Retinal pigment epithelial cell (primary cell): ENCODE results near the gene MVK.

Experiments
- DNase-seq: peaks from one replicate; pipeline ENCODE4 v3.0.0-alpha.2; 2010; ENCODE audit warnings: low read depth
- H3K4me3 ChIP-seq: 2 replicates; pipeline ENCODE4 v1.5.1; 2011; ENCODE audit warnings: mild to moderate bottlenecking, low read length, control low read depth, moderate library complexity
- CTCF ChIP-seq: conservative IDR thresholded peaks from 2 replicates; pipeline ENCODE4 v1.5.1; 2011; ENCODE audit warnings: low read depth, low read length, control low read depth, inconsistent platforms

Gene MVK

GRCh38 chr12:109640961-109641360, 67.4 kb downstream of the MVK start:
- H3K4me3 ChIP-seq = no peak overlapping the region
- no peak for DNase-seq
- TF ChIP-seq CTCF = no peak

DNA sequence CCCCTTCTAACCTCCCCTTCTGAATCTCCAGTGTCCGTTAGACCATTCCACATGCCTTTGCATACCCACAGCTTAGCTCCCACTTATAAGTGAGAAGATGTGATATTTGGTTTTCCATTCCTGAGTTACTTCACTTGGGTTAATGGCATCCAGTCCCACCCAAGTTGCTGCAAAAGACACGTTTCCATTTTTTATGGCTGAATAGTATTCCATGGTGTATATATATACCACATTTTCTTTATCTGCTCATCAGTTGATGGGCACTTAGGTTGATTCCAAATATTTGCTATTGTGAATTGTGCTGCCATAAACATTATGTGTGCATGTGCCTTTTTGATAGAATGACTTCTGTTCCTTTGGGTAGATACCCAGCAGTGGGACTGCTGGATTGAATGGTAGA, 67.8 kb downstream of the MVK start:
- H3K4me3 ChIP-seq = no peak overlapping the region
- DNase-seq = no peak
- TF ChIP-seq CTCF = no peak

DNA sequence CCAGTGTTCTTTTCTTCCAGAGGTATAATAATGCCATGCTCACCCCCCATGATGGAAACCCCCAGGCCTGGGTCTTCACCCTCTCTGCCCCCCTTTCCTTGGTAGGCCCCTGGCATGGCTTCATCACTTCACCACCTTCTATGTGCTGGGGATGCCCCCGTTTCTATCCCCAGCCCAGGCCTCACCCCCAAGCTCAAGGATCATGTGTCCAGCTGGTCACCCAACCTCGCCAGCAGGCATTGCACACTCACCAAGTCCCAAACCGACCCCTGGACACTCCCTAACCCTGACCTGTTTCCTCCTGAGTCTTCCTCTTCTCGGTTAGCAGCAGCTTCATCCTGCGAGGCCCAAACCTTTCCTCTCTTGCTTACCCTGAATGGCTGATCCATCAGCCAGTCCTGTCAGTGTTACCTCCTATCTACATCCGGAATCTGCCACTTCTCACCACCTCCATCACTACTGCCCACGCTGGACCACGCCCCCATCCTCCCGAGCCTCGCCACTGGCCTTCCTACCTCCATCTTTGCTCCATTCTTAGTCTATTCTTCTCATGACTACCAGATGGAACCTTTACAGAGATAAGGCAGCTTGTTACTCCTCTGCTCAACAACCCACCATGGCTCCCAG, 69.0 kb downstream of the MVK start:
- H3K4me3 ChIP-seq = no peak overlapping the region
- no peak for TF ChIP-seq CTCF
- DNase-seq = no peak

GRCh38 chr12:109645194-109645593, 71.6 kb downstream of the MVK start:
- DNase-seq = no peak
- no peak overlapping the region for H3K4me3 ChIP-seq
- no peak for TF ChIP-seq CTCF

DNA sequence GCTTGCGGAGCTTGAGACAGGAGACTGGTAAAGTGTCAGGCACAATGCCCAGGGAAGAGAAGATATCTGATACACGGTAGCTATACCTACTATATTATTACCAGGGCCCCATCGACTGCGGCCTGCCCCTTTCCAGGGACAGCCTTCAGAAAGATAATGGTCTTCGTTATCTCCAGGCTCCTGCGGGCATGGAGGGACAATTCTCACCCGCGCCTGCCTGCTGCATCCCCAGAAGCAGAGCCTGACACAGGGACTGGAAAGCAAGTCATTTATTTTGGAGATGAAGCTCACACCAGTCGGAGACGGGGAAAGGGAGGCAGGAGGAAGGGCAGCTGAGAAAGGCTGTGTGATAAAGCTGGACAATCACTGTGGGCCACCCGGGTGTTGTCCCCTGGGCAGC, 72.1 kb downstream of the MVK start:
- no peak for DNase-seq
- no peak overlapping the region for H3K4me3 ChIP-seq
- no peak for TF ChIP-seq CTCF
